Fibroblast of lung (primary cell): Measurements from ENCODE around the gene SYT13.

Experiments used
- CTCF ChIP-seq, 2 donors: IDR thresholded peaks in 1 of 2; conservative IDR thresholded peaks in 1 of 2; 1 replicate in 1 of 2; 2 replicates in 1 of 2; pipeline ENCODE4 v1.5.1; 2011 to 2012; ENCODE audit warnings: low read length in 2 of 2, control low read depth in 1 of 2, inconsistent platforms in 1 of 2, low read depth in 1 of 2, mild to moderate bottlenecking in 1 of 2
- EZH2 ChIP-seq: IDR thresholded peaks from 2 replicates; pipeline ENCODE4 v1.5.1; 2012; ENCODE audit warnings: low read length, control low read depth, mild to moderate bottlenecking; ENCODE audit errors: missing control alignments

DNA sequence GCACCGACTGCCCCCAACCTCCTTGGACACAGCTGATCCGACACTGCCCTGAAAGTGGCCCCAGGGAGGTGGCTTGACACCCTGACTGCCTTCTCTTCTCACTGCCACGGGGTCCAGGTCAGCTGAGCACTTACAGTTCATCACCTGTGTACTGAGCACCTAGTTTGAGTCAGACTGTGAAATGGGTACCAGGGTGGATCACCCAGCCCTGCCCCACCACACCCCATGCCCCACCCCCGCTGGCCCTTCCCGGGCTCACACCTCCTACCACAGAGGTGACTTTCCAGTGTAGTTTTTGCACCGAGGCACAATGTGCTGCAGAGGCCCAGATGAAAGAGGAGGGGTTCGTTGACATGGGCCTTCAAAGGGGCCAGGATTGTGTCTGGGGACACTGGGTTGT lies 80.2 kb downstream of the SYT13 start:
- TF ChIP-seq CTCF (conservative IDR thresholded peaks at IDR 0.05 in 1 of 2, IDR thresholded peaks at IDR 0.05 in 1 of 2; ENCODE audit: low read depth in 1 of 2, low read length in 2 of 2) (no peak), EZH2 (no peak)
